ENCODE data around the gene CATSPER3.

The CATSPER3 gene
- total RNA-seq = 0 to 0.80 (median 0.54) reads per million in 4 experiments

DNA sequence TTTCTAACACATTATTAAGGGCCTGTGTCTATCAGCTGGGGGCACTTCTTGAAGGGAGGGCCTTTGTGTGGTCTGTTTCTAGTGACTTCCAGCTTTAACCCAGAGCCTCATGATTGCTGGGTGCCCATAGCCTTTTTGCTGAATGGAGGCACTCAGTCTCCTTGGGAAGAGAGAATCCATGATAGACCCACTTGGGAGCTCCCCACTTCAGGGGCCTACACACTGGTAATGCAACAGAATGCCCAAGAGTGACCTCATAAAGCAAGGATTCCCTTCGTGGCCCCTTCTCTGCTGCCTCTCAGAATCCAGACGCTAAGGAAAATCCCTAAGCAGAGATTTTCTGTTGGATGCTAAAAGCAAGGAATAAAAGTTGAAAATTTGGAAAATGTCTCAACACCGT, at the start of gene CATSPER3:
TSS of gene CATSPER3 (plus strand) at position 301 of the 400 bp plus-strand sequence. CDS start at position 386, 85 bp downstream.
- no peak for DNase-seq

DNA sequence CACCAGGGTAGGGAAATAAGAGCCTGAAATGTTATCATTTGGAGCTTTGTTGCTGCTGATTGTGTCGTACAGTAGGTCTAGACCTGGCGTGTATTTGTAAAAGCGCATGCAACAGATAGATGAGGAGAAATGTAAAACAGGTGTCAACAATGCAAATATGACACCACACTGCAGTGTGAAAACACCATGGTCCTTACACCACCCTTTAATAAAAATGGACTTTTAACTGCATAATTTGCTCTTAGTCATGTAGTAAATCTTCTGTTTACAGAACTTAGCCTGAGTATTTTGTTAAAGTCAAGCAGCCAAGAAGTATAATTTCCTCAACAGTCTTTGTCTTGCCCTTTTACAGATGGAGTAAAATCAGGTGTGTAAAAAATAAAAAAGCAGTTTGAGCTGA, 48.8 kb upstream of the CATSPER3 start:
- DNase-seq = no peak

GRCh38 chr5:134920848-134921575, 46.7 kb upstream of the CATSPER3 start:
- DNase-seq = no peak

GRCh38 chr5:134932508-134932907, 35.2 kb upstream of the CATSPER3 start:
- DNase-seq = no peak

- no peak for DNase-seq
Measured at GRCh38 chr5:134934202-134934601, 33.5 kb upstream of the CATSPER3 start.

DNA sequence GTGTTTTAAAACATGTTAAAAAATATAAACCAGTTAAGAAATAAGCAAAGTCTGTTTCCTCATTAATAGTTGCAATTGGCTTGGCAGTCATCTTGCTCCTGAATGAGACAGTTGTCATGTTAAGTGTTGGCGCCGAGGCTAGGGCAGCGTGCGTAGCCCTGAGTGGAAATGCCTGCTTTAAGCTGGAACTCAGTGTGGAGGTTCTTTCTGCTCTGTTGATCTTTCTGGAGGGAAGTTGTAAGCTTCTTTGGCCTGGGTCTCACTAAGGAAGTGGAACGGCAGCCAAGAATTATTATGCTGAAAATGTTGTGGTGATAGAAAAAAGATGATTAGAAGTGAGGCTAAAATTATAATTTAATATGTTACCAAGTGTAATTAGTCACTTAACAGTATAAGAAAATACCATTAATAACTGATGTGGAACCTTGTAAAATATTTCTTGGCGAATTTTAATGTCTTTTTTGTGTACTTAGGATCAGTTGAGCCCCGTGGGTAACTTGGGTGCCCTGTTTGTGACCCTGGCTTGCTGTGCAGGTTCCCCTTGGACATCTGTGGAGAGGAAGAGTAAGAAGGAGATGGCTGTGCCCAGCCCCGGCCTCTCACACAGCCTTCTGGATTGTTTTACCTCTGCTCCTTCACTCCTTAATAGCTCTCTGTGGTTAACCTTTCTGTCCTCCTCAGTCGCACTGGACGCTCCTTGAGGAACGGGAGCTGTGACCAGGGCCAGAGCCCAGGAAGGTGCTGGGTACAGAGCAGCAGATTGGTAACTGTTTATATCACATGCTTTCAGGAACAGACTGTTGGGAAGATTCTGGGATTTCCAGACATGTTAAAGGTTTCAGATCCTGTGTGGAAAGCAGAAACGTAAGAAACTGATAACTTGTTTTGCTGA, 31.8 kb upstream of the CATSPER3 start:
- no peak for DNase-seq

GRCh38 chr5:134937526-134937925, 30.2 kb upstream of the CATSPER3 start:
- DNase-seq = no peak

DNA sequence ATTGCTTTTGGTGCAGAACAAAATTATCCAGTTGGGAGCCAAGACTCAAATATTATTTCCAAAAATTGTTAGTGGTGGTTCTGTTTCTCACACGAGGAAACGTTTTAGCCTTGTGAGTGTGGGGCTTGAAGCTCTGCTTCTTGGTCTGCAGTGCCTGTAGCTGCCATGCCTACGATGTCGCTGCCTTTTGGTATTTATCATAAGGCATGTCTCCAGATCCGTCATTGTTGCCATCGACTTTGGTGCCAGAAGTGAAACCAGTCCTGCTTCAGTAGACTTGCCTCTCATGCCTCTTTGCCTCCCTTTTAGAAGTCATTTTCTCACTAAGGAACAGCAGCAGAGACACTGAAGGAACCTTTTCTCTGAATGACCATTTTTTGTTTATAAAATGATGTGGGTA, 29.7 kb upstream of the CATSPER3 start:
- no peak for DNase-seq

DNA sequence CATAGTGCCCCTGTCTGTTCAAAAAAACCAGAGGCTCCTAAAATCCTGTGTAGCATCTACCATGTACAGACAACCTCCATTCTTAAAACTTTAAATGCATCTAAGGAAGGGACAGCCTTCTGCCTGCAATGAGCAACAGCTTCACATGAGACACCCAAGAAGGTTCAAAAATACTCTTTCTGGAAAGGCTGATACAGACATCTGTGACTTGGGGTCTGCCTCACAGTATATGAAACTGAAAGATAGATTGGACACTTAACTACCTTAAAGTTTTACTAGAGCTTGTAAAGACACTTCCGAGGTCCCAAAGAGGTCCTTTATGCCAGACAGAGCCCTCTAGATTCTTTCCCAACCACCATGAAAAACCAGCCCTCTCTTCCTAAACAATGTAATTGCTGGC, 28.2 kb upstream of the CATSPER3 start:
- no peak for DNase-seq

DNA sequence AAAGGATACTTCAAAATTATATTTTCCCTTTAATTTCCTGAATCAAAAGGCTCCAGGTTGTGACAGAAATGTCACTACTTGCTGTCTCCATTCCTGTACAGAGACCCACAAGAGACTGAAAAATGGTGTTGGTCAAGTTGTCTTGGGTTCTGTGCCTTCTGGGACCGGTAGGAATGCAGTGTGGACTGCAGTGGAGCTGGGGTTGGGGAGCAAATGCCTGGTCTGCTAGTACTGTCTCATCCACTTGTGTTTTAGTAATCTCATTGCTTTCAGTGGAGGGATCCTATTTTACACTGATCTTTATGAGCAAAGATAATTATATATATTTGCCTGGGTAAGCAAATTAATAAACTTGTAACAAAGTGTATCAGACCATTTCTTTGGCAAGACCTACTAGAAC, 24.2 kb upstream of the CATSPER3 start:
- DNase-seq = no peak

- no peak for DNase-seq
Measured at GRCh38 chr5:134944630-134945029, 23.1 kb upstream of the CATSPER3 start.

- DNase-seq = no peak
Measured at GRCh38 chr5:134945041-134945440, 22.7 kb upstream of the CATSPER3 start.

DNA sequence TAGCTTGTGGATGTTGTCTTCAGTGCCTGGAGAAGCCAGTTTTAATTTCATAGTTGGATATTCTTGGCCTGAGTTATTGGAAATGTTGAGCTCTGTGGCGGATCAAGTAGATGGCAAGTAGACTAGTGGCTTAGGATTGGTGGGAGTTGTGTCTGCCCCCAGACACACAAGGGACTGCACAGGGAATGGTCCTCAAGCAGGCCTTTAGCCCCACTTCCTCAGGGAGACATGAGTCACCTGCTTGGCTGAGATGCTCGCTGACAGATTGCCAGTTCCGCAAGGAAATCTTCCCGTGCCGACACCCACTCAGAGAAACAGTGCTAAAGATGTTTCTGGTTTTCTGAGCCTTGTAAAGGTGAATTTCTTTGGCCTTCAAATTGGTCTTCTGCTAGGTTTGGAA, 18.8 kb upstream of the CATSPER3 start:
- DNase-seq = no peak

DNA sequence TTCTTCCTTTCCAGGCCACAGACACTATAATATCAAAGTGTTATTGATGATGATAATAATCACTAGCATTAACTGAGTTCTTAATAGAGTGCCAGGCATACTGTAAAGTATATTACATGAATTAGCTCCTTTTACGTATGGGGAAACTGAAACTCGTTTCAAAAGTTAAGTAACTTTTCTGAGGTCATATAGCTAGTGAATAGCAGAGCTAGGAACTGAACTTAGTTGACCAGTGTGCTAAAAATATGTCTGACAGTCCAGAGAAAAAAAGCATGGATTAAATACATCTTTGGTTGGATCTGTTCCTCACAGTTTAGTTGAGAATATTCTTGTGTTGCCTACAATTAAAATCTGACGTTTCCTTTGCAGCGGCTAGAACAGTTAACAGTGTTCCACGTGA, 18.4 kb upstream of the CATSPER3 start:
- no peak for DNase-seq

- DNase-seq = no peak
Measured at GRCh38 chr5:134957920-134958608, 9.6 kb upstream of the CATSPER3 start.

- DNase-seq = no peak
Measured at GRCh38 chr5:134958755-134959154, 9.0 kb upstream of the CATSPER3 start.

- DNase-seq = no peak
Measured at GRCh38 chr5:134963098-134963497, 4.6 kb upstream of the CATSPER3 start.

DNA sequence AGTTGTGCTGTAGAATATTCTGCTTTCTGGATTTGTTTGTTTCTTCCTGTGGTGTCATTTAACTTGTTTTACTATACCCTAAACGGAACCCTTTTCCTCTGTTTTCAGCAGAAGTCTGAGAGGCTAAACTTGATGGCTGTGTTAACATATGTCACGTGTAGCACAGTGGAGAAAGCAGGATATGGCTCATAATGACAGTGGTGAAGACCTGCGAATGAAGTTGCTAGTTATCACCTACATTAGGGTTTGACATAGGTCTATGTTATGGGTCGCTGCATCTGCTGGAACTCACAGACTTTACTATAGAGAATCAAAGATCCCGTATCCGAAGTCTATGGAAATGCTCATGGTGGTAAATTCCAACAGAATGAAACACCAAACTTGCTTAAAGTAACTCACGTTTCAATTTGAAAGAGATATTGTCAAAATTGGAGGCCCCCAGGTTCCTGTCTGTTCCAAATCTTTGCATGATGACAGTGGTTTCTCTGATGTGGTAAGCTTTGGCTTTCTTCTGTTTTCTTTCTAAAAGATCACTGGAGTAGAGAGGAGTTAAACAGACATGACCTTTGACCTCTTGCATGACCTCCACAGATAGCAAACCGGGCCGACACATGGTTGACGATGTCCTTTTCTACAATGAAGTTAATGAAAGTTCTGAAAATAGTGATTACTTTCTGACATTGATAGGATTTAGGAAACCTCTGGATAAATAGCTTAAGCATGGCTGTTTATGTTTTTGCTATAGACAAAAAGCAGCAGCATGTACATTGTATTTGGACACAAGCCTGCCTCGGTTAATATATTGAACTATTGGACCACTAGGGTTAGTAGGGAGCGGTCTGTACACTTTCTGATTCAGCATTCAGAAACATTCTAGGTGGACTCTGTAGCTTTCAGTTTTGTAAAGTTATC, 3.1 kb upstream of the CATSPER3 start:
- DNase-seq = no peak

GRCh38 chr5:134965271-134965825, 2.4 kb upstream of the CATSPER3 start:
- no peak for DNase-seq

- no peak for DNase-seq
Measured at GRCh38 chr5:134968055-134968454, 348 bp downstream of the CATSPER3 start.

DNA sequence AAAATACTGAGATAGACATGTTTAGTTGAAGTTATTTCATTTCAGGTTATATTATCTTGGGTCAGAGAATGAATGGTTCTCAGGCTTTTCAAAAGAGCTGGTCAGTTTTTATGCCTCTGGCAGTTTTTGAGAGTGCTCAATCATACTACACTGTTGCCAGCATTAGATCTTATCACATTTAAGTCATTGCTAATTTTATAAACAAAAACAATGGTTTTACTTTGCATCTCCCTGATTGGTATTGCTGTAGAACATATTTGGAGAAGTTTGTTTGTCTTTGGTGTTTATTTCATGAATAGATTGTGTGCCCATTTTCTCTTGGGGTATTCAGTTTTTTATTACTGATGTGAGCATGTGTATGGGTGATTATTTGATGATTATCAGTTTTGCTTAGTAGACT, 1.5 kb downstream of the CATSPER3 start:
- no peak for DNase-seq
